ENCODE measurements around the gene GCDH.
"Not testable (repeated sequence)": the region's sequence is repeated elsewhere in the genome, so short reads cannot be mapped to it uniquely, and the experiment has no call there.

The GCDH gene

DNA sequence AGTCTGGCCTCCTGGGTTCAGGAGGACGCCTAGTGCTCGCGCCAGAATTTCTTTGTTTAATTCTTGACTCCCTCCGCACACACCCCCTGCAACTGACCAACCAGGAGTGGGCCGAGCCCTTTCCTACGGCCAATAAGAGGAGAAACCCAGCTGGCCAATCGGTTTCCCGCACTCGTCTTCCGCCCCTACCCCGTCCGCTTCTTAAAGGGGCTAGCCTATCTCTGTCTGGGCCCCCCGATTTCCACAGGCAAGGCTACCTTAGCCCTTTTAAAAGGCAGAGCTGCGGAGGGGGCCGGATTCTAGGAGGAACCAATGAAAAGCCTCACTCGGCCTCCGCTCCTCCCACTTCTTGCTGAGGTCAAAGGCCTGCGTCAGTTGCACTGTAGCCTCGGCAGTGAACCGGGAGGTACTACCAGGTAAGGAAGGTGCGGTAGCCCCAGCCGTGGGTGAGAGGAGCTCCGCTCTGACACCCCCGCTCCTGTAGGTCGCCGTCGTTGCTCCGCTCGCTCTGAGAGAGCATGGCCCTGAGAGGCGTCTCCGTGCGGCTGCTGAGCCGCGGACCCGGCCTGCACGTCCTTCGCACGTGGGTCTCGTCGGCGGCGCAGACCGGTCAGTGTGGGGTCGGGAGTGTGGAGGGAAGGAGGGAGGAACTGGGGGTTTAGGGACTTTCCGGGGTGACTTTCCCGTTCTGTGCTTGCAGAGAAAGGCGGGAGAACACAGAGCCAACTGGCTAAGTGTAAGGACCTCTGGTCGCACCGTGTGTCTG, at the start of gene GCDH:
TSS of gene GCDH (plus strand) at position 374 of the 766 bp plus-strand sequence. CDS start at position 519, 145 bp downstream.
- DNase-seq (ENCODE audit: low read depth in 3 of 3): peak; percentile 91 to 97 (median 94)

DNA sequence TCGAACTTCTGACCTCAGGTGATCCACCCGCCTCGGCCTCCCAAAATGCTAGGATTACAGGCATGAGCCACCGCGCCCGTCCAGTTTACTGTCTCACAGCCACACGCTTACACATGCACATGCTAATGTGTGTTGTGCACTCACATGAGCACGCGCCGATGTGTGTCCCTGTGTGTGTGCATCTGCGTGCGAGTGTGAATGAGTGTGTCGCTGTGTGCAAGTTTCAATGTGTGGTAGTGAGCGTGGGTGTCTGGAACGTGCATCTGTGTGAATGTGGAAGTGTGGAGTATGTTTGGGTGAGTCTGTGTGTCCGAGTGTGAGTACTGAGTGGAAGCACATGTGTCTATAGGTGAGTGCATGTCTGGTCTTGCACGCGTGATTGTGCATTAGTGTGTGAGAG, 48.4 kb upstream of the GCDH start:
- no peak for DNase-seq (ENCODE audit: low read depth in 3 of 3)

DNA sequence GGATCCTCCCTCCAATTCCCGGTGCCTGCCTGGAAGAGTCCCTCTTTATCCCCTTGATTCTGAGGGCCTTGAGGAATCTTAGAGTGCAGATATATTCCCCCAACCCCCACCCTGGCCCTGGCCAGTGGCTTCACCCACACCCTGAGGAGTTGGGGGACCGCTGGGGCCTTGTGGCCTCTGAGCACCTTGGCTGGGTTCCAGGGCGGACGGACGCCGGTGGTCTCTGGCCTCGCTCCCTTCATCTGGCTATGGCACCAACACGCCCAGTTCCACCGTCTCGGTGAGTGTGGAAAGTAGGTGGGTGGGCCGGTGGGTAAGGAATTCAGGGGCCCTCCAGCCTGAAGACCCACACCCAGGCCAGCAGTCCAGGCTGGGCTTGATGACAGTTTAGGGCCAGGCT, 47.6 kb upstream of the GCDH start:
- no peak for DNase-seq (ENCODE audit: low read depth in 3 of 3)

DNA sequence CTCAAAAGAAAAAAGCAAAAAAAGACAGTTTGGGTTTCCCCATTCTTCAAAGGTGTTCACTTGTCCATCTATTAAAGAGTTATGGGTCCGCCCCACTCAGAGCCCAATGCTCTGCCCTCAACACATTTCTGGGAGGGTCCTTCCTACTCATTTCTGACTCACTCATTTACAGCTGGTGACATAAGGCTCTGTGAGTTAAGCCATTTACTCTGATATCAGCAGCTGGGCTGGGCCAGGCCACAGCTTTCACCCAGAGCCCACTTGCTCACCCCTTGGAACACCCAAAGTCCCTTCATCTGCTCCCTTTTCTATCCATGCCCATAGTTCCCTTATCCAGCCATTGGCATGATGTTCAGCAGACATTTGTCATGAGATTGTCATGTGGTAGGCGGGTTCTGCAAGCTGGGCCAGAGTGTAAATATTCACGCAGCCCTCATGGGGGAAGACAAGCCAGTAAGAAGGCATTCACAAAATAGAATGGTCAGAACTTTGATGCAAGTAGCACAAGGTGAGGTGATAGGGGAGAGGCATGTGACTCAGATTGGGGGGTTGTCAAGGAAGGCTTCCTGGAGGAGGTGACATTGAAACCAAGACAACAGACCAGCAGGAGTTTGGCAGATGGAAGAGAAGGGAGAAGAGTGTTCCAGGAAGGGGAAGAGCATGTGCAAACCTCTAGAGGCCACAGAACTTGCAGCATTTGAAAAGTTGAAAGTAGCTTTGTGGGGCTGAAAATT, 46.8 kb upstream of the GCDH start:
- no peak for DNase-seq (ENCODE audit: low read depth in 3 of 3)

DNA sequence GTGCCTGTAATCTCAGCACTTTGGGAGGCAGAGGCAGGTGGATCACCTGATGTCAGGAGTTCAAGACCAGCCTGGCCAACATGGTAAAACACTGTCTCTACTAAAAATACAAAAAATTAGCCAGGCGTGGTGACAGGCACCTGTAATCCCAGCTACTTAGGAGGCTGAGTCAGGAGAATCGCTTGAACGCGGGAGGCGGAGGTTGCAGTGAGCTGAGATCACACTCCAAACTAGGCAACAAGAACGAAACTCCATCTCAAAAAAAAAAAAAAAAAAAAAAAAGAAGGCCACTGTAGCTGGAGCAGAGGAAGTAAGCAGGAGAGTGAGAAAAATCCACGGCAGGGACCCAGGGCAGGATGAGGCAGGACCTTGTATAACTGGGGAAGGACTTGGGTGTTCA, 44.3 kb upstream of the GCDH start:
- DNase-seq (ENCODE audit: low read depth in 3 of 3): not testable (repeated sequence)

DNA sequence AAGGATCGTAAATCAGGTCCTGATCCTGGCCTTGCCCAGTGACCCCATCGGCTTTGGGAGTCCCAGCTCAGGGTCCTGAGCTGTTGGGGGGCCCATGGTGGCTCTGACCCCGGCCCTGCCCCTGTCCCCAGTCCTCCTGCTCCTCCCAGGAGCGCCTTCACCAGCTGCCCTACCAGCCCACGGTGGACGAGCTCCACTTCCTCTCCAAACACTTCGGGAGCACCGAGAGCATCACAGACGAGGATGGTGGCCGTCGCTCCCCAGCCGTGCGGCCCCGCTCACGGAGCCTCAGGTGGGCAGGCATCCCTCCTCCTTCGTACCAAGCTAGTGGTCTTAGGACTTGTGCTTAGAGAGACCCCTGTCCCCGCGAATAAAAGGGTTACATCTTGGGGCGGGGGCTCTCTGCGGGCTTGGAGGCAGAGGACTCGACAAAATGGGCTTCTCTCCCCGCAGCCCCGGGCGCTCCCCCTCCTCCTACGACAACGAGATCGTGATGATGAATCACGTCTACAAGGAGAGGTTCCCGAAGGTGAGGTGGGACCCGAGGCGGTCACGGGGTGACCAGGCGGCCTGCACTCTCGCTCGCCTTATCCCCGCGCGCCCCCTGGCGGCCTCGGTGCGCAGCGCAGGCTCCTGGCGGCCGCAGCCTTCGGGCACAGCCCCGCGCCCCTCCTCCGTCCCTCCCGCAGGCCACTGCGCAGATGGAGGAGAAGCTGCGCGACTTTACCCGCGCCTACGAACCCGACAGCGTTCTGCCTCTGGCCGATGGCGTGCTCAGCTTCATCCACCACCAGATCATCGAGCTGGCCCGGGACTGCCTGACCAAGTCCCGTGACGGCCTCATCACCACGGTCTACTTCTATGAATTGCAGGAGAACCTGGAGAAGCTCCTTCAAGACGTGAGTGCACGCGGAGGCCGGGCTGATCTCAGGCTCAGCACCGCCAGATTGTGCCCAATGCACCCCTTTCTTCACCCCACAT, 43.5 kb upstream of the GCDH start:
- peak; percentile 74 to 88 (median 84) for DNase-seq (ENCODE audit: low read depth in 3 of 3)

DNA sequence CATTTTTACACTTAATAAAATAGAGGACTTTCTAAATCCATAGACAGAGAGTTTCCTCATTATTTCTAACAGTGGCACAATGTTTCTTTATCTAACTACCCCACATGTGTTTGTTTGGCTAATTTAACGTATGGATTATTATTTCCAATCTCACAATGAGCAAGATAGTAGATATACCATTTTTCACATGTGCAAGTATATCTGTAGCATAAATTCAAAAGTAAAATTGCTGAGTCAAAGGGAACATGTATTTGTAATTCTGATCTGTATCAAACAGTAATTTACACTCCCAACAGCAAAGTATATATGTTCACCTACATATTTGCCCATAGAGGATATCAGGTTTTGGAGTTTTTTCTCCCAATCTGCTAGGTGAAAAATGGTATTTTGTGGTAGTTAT, 34.3 kb upstream of the GCDH start:
- DNase-seq (ENCODE audit: low read depth in 3 of 3): no peak

DNA sequence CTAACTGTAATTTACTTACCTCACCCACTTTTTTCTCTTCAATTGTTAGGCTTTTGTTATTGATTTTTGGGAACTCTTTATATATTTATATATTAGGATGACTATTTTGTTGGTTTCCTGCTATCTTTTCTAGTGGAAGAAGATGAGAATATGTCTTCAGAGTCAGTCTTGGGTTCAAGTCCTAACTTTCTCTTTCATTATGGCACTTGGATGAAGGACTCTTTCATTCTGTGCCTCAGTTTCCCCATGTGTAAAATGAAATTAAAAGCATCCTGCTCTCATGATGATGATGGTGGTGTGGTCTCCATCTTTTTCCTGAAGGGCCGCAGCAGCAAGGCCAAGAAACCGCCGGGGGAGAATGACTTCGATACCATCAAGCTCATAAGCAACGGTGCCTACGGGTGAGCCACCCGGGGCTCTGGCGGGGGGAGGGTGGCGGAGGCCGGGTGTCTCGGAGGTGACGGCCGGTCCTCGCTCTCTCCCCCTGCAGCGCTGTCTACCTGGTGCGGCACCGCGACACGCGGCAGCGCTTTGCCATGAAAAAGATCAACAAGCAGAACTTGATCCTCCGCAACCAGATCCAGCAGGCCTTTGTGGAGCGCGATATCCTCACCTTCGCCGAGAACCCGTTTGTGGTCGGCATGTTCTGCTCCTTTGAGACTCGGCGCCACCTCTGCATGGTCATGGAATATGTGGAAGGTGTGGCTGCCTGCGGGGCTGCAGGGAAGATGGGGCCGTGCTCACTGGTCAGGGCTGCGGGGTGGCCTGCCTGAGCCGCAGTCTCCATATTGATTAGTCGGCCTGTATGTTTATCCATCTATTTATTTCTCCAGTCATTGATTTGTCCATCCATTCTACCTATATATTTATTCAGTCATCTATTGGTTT, 32.7 kb upstream of the GCDH start:
- DNase-seq (ENCODE audit: low read depth in 3 of 3): no peak

DNA sequence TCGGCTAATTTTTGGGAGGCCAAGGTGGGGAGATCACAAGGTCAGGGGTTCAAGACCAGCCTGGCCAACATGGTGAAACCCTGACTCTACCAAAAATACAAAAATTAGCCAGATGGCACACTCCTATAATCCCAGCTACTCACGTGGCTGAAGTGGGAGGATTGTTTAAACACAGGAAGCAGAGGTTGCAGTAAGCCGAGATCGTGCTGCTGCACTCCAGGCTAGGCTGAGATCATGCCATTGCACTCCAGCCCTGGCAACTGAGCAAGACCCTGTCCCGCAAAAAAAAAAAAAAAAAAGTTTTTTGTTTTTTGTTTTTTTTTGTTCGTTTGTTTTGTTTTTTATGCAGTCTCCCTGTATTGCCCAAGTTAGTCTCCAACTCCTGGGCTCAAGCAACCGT, 31.4 kb upstream of the GCDH start:
- no peak for DNase-seq (ENCODE audit: low read depth in 3 of 3)

DNA sequence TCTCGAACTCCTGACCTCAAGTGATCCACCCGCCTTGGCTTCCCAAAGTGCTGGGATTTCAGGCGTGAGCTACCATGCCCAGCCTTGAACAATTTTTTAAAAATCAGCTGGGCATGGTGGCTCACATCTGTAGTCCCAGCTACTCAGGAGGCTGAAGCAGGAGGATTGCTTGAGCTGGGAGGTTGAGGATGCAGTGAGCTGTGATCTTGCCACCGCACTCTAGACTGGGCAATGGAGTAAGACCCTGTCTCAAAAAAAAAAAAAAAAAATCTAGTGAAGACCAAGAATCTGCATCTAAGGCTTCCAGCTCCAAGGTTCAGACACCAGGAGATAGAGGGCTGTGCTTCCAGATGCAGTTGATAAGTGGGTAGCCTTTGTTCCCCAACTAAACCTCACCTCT, 26.8 kb upstream of the GCDH start:
- DNase-seq (ENCODE audit: low read depth in 3 of 3): no peak

DNA sequence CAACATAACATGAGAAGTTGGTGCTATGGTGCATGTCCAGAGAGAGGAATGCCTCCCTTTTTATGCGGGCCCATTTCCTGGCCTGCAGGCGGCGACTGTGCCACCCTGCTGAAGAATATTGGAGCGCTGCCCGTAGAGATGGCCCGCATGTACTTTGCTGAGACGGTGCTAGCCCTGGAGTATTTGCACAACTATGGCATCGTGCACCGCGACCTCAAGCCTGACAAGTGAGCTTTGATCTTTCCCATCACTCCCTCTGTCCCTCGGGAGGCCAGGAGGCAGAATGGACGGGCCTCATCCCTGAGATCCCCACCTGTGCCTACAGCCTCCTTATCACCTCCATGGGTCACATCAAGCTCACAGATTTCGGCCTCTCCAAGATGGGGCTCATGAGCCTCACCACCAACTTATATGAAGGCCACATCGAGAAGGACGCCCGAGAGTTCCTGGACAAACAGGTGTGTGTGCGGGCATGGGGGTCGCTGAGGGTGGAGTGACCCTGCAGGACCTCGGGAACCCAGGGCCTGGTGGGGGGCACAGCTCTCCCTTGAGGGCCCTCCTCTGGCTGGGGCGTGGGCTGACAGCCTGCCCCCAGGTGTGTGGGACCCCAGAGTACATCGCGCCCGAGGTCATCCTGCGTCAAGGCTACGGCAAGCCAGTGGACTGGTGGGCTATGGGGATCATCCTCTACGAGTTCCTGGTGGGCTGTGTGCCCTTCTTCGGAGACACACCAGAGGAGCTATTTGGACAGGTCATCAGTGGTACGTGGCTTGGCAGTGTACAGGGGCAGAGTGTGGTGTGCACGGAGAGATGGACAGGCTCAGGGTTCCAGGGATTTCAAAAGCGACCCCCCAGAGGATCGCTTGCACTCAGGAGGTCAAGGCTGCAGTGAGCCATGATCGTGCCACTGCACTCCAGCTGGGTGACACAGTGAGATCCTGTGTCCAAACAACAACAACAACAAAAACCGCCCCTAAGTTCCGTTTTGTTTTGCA, 25.9 kb upstream of the GCDH start:
- DNase-seq (ENCODE audit: low read depth in 3 of 3): no peak

DNA sequence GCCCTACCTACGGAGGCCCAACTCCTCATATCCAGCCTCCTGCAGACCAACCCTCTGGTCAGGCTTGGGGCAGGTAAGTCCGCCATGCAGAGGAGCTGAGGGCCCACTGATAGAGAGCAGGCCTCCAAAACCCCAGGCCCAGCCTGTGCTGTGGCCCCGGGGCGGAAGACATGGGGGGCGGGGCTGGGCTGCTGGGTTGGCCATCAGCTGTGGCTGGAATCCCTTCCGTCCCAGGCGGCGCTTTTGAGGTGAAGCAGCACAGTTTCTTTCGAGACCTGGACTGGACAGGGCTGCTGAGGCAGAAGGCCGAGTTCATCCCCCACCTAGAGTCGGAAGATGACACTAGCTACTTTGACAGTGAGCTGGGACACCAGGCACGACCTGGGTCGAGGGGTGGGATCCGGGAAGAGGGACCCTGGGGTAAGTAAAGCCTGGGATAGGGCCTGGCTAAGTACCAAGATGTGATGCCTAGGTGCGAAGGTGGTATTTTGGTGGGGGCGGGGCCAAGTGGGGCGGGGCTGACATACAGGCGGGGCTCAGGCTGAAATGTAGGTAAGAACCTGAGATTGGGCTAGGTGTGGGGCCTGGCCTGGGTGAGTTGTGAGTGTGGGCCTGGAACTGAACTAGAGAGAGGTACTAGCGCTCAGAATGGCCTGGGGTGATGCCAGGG, 25.1 kb upstream of the GCDH start:
- DNase-seq (ENCODE audit: low read depth in 3 of 3): no peak

DNA sequence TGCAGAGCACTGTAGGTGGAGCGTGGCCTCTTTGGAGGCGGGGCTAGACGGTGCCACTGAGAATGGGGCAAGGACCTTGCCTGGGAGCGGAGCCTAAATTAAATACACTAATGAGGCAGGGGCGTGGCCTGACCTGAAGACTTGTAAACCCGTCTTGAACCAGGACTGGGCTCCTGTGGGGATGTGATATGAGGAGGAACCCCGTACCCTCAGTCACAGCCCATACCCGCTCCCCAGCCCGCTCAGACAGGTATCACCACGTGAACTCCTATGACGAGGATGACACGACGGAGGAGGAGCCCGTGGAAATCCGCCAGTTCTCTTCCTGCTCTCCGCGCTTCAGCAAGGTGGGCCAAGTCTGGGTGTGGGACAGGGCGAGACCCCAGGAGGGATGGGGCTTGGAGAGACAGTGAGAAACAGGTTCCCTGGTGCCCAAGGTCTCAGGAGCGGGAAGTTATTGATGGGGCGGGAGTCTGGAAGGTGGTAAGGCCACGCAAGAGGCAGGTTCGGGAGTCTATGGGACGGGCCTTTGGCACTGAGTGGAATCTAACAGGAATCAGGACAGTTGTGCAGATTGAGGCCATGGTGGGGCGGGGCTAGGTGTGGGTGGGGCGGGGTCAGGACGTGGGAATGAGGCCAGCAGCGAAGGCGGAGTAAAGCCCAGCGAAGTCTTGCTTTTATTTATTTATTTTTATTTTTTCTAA, 24.4 kb upstream of the GCDH start:
- no peak for DNase-seq (ENCODE audit: low read depth in 3 of 3)

DNA sequence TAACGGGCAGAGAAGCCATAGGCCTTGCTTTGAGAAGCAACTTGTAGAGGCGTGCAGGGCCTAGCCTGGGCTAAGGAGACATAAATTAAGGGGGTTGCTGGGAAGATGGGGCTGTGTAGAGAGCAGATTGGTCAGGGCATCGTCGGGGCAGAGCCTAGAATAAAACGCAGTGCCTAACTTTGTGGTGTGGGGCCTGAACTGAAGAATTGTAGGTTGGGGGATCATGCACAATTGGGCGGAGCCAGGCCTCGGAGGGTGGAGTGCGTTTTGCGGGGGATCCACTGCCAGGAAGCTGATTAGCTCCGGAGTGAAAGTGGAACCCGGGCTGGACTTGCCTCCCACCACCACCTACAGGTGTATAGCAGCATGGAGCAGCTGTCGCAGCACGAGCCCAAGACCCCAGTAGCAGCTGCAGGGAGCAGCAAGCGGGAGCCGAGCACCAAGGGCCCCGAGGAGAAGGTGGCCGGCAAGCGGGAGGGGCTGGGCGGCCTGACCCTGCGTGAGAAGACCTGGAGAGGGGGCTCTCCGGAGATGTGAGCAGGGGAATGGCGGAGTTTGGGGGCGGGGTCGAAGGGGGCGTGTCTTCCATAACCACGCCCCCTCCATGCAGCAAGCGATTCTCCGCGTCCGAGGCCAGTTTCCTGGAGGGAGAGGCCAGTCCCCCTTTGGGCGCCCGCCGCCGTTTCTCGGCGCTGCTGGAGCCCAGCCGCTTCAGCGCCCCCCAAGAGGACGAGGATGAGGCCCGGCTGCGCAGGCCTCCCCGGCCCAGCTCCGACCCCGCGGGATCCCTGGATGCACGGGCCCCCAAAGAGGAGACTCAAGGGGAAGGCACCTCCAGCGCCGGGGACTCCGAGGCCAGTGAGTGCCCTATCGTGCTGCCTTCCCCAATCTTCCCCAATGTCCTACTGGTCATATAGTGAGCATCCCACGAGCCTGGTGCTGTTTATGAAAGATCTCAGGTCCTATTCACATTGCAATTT, 23.6 kb upstream of the GCDH start:
- peak; percentile 35 to 64 (median 56) for DNase-seq (ENCODE audit: low read depth in 3 of 3)

DNA sequence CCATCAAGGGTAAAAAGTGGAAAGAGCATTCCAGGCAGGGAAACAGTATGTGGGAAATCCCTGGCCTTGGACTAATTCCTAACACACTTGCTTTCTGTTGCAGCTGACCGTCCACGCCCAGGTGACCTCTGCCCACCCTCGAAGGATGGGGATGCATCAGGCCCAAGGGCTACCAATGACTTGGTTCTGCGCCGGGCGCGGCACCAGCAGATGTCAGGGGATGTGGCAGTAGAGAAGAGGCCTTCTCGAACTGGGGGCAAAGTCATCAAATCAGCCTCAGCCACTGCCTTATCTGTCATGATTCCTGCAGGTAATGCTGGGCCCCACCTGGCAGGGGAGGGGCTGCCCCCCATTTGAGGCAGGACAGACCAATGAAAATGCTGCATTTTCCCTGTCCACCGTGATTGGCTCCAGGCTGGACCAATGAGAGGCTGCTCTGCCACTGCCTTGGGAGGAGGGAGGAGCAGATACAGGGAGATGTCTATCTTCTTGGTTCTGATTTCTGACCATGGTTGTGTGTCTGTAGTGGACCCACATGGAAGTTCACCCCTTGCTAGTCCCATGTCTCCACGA, 22.3 kb upstream of the GCDH start:
- no peak for DNase-seq (ENCODE audit: low read depth in 3 of 3)

DNA sequence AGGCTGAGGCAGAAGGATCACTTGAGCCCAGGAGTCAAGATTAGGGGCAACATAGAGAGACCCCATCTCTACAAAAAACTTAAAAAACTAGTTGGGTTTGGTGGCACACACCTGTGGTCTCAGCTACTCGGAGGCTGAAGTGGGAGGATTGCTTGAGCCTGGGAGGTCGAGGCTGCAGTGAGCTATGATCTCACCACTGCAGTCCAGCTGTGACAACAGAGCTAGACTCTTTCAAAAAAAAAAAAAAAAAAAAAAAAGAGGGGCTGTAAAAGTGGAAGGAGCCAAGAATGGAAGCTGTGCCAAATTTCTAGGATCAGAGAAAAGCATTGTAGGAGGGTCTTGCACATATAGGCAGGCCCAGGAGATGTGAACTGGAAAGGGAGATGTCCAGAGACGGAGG, 19.3 kb upstream of the GCDH start:
- no peak for DNase-seq (ENCODE audit: low read depth in 3 of 3)

DNA sequence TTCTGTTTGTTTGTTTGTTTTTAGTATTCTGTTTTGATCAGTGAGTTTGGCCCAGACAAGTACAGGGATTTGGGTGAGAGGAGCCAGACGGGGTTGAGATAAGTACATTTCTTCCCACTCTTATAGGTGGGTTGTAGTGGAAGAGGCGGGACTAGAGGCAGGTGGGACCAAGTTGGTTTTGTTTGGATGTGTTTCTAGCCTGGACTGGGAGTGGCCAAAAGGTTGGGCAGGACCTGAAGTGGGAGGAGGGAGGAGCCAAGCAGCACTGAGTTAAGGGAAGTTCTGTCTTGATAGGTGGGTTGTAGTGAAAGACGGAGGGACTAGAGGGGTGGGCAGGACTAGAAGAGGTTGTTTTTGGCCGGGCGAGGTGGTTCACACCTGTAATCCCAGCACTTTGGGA, 18.7 kb upstream of the GCDH start:
- no peak for DNase-seq (ENCODE audit: low read depth in 3 of 3)

Measured in stimulated activated CD4-positive, alpha-beta T cell treated with anti-CD3 and anti-CD28 coated beads, TNF-alpha, amount 100 ng/mL, for 48 hours (primary cell).